Activated B cell treated with CpG ODN at 0.5 μM for 24 hours (primary cell): ENCODE measurements around the gene AMN. TPM values are rescaled to one million over a fixed set of nuclear protein-coding genes. Genes with fewer than 3 reads are reported as not detected.

Experiments used
- ATAC-seq: fragments of 200-7000 bp; cut with Tn5 transposase; one replicate; pipeline ENCODE4 v1.10.0; 2021; ENCODE audit warnings: low read depth, mild to moderate bottlenecking, moderate library complexity
- CTCF ChIA-PET: fragments of 350-600 bp; sonication (Branson Sonifier 250); formaldehyde crosslinking; loops from one replicate; lab custom pipeline; 2021; ENCODE audit warnings: antibody characterized with exemption; lab: Charles Lee
- POLR2A ChIA-PET: fragments of 350-600 bp; sonication (Branson Sonifier 250); formaldehyde crosslinking; loops from one replicate; lab custom pipeline; 2021; ENCODE audit warnings: antibody characterized with exemption; lab: Charles Lee
- DNase-seq: peaks from one replicate; pipeline ENCODE4 v3.0.0; 2022
- H3K27ac Mint-ChIP-seq: one replicate; pipeline ENCODE4 v1.8.0; 2020; ENCODE audit warnings: mixed read lengths
- H3K27me3 Mint-ChIP-seq: one replicate; pipeline ENCODE4 v1.8.0; 2021; ENCODE audit warnings: mixed read lengths
- H3K36me3 Mint-ChIP-seq: one replicate; pipeline ENCODE4 v1.8.0; 2021; ENCODE audit warnings: low read depth, mixed read lengths
- H3K4me1 Mint-ChIP-seq: one replicate; pipeline ENCODE4 v1.8.0; 2021; ENCODE audit warnings: mixed read lengths
- H3K4me3 Mint-ChIP-seq: one replicate; pipeline ENCODE4 v1.8.0; 2020; ENCODE audit warnings: mild to moderate bottlenecking, mixed read lengths
- H3K9me3 Mint-ChIP-seq: one replicate; pipeline ENCODE4 v1.8.0; 2020; ENCODE audit warnings: mixed read lengths
- CTCF ChIP-seq: fragments of 200-600 bp; IDR thresholded peaks from one replicate; pipeline ENCODE4 v1.8.0; 2022; ENCODE audit warnings: antibody characterized with exemption, mild to moderate bottlenecking
- intact Hi-C: fragments of 100-400 bp; cut with micrococcal nuclease; formaldehyde crosslinking; loops from one replicate; pipeline ENCODE4 v1.15.1; 2024
- total RNA-seq: library from RNA; stranded (reverse); gene quantifications from 2 replicates; pipeline ENCODE4 v1.2.3, GENCODE V29; 2022

AMN gene
- total RNA-seq, 1 donor from 2014 or later, result 4.4 TPM

- no peak for TF ChIP-seq CTCF
- POLR2A ChIA-PET, result no interaction called here
- CTCF ChIA-PET, result interaction anchor here (0.9 kb wide), 1 partner anchor 247 kb away, joined by 3 read pairs; no protein-coding TSS in a partner anchor
- ATAC-seq (no peak), DNase-seq (no peak)
- no peaks in the 10 kb centered on the region for H3K27me3 Mint-ChIP-seq
- no peak overlapping the region for H3K27ac Mint-ChIP-seq
- intact Hi-C loops, result no loop called here
- H3K4me3 Mint-ChIP-seq, result no peak overlapping the region
- no peaks in the 10 kb centered on the region for H3K9me3 Mint-ChIP-seq
- H3K4me1 Mint-ChIP-seq, result peaks cover 18% of the 10 kb centered on the region
- peaks cover 54% of the 10 kb centered on the region for H3K36me3 Mint-ChIP-seq
These were observed 18.4 kb downstream of the AMN start for GRCh38 chr14:102940729-102941362.

GRCh38 chr14:102941419-102942011 lies 19.1 kb downstream of the AMN start:
- no peak overlapping the region for H3K27ac Mint-ChIP-seq
- ATAC-seq (no peak), DNase-seq (no peak)
- H3K9me3 Mint-ChIP-seq, result no peaks in the 10 kb centered on the region
- peaks cover 56% of the 10 kb centered on the region for H3K36me3 Mint-ChIP-seq
- POLR2A ChIA-PET, result interaction anchor here (1.0 kb wide), 1 partner anchor 11 kb away, joined by 4 read pairs; no protein-coding TSS in a partner anchor
- TF ChIP-seq CTCF, result no peak
- H3K4me1 Mint-ChIP-seq, result peaks cover 18% of the 10 kb centered on the region
- CTCF ChIA-PET, result interaction anchor here (0.6 to 0.9 kb wide), 2 partner anchors 247 to 411 kb away, joined by 3 read pairs; no protein-coding TSS in a partner anchor
- H3K4me3 Mint-ChIP-seq, result no peak overlapping the region
- no peaks in the 10 kb centered on the region for H3K27me3 Mint-ChIP-seq
- intact Hi-C loops, result no loop called here

GRCh38 chr14:102942069-102942468 lies 19.6 kb downstream of the AMN start:
- H3K4me3 Mint-ChIP-seq, result no peak overlapping the region

GRCh38 chr14:102943454-102943853 lies 21.0 kb downstream of the AMN start:
- intact Hi-C loops, result no loop called here
- ATAC-seq (no peak), DNase-seq (no peak)
- no peak overlapping the region for H3K27ac Mint-ChIP-seq
- ChIA-PET POLR2A (no interaction called here), CTCF (no interaction called here)
- H3K9me3 Mint-ChIP-seq, result no peaks in the 10 kb centered on the region
- no peak overlapping the region for H3K4me3 Mint-ChIP-seq
- peaks cover 30% of the 10 kb centered on the region for H3K4me1 Mint-ChIP-seq
- H3K27me3 Mint-ChIP-seq, result no peaks in the 10 kb centered on the region
- peaks cover 57% of the 10 kb centered on the region for H3K36me3 Mint-ChIP-seq
- TF ChIP-seq CTCF, result no peak

More at GRCh38 chr14:102942069-102942468, 19.6 kb downstream of the AMN start:
- CTCF ChIA-PET, result no interaction called here
- POLR2A ChIA-PET, result interaction anchor here (1.0 kb wide), 1 partner anchor 11 kb away, joined by 4 read pairs; no protein-coding TSS in a partner anchor
- DNase-seq (no peak), ATAC-seq (no peak)
- Mint-ChIP-seq H3K27ac (no peak overlapping the region), H3K27me3 (no peaks in the 10 kb centered on the region), H3K36me3 (peaks cover 58% of the 10 kb centered on the region), H3K4me1 (peaks cover 24% of the 10 kb centered on the region), H3K9me3 (no peaks in the 10 kb centered on the region)
- intact Hi-C loops, result no loop called here
- TF ChIP-seq CTCF, result no peak

- ChIA-PET CTCF (no interaction called here), POLR2A (no interaction called here)
- Mint-ChIP-seq H3K4me1 (peaks cover 34% of the 10 kb centered on the region), H3K27me3 (no peaks in the 10 kb centered on the region), H3K4me3 (no peak overlapping the region), H3K36me3 (peaks cover 59% of the 10 kb centered on the region), H3K27ac (no peak overlapping the region), H3K9me3 (no peaks in the 10 kb centered on the region)
- intact Hi-C loops, result no loop called here
- TF ChIP-seq CTCF, result no peak
- DNase-seq, result no peak
- no peak for ATAC-seq
These were observed 21.5 kb downstream of the AMN start for GRCh38 chr14:102943979-102944378.
